GM21737 (cell line): ENCODE results near the gene SEMA6A.

Experiments
- ATAC-seq: cut with Tn5 transposase; IDR thresholded peaks from one replicate; pipeline ENCODE4 v1.9.1; 2021; ENCODE audit warnings: mild to moderate bottlenecking, moderate library complexity; ENCODE audit not compliant: unreplicated experiment

The SEMA6A gene

DNA sequence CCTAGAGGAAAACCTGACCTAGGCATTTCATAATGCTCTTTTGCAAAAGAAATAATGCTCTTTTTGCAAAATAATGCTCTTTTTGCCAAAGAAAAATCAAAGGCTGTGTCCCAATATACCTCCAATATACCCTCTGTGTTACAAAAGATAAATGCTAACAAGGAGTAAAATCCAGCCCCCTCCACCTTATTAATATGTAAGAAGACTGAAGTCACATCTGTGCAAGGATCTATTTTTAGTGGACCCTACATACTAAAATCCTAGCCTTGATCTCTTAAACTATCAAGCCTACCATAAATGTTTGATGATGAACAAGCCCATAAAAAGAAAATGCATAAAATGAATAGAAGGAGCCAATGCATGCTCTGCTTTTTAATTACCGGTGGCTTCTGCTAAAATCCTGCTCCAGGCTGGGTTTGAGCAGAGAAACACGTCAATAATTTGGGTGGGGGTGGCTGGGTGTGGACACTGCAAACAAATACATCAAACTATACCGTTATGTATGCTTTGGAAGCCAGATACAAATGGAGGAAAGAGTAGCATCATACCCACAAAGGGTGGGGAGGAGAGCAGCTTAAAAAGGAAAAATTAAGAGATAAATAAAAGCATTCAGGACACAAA, 131.6 kb downstream of the SEMA6A start:
- ATAC-seq: no peak

DNA sequence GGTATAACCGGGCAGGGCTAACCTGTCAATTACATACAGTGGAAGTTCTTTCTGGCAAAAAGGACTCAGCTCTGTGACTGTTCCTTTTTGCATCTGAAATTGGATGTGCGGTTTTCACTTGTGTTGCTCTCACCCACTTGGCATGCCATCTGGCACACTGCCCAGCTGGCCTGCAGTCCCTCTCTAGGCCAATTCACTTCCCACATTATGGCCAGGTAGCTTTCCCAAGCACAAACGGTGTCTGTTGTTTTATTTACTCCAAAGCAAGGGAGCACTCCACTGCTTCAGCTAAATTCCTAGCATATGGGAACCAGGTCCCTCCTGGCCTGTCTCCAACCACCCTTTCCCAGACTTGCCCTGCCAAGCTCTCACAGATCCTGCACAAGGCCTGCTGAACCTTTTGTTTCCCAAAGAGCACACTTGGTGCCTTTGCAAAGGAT, 132.5 kb downstream of the SEMA6A start:
- ATAC-seq: no peak

DNA sequence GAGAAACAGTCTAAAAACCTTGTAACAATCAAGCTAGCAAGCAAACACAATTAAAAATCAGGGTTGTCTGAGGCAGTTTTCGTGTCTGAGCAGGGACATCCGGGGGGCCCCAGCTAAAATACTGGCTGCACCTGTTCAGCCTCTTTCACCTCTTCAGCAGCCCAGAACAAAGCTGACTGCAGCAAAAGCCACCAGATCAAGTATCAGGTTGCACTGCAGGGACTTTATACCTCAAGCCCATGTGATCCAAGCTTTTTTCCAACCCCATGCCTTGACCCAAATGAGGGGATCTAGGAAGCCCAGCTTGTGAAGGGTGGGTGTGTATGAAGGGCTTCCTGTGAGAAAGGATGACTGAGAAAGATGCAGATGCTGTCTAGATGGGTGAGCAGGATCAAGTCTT, 133.4 kb downstream of the SEMA6A start:
- no peak for ATAC-seq

DNA sequence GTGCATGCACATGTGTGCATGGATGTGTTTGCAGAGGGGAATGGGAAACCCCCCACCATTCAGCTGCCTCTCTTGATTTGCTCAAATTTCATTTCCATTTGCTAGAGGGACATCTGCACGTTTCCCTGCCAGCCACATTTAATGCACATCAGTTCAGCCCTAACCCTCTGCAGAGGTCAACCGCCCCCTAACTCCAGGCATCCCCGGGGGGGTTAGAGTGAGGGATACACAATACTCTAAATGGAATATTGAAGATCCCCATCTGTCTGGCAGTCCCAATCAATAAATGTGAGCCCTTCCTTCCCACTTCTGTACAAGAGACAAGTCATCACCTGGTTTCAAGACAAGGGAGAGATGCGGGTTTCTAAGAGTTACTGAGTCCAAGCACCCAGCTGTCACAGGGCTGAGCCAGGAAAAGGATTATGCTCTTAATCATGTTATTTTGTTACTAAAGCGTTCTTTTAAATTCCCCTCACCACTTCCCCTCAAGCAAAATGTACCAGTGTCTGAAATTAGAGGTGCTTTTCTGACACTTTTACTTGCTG, 134.1 kb downstream of the SEMA6A start:
- no peak for ATAC-seq

DNA sequence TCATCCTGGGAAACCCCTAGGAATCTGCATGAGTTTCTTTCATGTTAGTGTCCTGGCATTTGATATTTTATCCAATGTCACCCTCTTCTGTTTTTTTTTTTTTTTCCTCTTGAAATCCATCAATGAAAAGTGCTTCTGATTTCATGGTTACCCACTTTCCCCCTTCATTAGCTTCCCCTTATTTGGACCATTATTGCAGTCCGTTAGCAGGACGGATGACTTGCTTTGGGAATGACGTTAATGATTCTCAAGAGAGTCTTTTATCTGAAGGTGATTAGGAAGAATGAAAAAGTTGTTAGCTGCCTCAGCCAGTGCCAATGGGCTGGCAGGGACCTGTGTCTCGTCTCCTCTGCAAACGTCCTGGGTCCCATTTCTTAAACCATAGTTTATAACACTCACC, 134.7 kb downstream of the SEMA6A start:
- no peak for ATAC-seq

DNA sequence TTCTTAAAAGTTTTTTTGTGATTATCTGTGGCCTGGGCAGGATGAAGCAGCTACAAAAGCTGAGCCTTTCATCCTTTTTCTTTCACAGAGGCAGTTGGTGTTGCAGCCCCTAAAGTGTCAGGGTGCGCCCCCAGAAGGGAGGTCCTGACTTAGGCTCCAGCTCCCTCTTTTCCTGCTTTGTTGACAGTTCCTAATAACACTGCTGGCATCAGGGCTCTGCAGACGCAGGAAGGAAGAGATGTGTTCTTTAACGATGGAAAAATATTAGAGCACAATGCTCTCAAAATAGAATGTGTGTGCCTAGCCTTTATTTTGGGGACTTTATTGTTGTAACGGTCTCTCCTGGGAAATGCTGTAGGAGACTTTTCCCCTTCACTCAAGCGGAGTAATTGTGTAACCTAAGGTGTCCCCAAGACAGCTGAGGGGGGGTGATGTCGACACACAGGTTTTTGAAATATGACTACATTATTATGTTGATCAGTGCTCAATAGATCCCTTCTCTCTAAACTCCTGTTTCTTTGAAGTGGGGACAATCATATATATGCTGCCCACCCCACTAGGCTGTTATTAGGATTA, 135.6 kb downstream of the SEMA6A start:
- no peak for ATAC-seq

DNA sequence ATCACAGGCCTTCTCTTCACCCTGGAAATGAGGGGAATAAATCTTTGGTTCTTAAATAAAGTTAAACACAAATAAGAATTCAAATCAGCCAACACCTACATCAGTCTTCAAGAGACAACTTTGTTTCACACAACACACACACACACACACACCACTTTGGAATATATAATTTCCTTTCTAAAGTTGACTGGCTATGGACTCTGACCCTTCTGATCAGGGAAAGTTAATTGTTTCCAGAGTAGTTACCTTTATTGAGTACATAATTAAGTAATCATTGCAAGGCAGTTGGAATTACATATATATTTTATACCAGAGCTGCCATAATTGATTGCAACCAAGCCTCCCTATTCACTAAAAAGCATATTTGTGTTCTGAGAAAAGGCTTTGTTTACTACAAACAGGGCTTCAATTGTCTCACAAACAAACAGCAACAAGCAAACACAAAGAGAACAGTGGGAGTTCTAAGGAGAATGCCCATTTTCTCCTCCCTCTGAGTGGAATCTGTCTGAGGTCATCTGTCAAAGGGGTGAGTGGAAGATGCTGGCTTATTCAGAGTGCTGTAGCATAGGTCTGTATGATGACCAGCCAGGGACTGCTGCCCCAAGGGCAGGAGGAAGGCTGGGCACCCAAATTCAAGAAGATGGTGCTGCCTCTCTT, 136.6 kb downstream of the SEMA6A start:
- no peak for ATAC-seq

DNA sequence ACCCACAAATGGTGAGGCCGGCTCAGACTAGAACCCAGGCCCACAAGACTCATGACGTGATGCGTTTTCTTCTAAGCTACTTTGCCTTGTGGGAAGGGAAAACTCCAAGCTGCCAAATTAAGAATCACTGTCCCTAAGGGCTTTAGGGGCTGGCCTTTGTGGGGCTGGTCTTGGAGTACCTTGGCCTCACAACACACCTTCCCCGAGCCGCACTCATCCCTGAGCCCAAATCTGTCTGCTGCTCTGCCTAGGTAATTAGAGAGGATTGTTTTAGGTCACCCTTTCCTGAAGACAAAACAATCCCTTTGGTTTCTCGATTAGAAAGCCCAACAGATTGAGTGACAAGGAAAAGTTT, 137.3 kb downstream of the SEMA6A start:
- no peak for ATAC-seq

DNA sequence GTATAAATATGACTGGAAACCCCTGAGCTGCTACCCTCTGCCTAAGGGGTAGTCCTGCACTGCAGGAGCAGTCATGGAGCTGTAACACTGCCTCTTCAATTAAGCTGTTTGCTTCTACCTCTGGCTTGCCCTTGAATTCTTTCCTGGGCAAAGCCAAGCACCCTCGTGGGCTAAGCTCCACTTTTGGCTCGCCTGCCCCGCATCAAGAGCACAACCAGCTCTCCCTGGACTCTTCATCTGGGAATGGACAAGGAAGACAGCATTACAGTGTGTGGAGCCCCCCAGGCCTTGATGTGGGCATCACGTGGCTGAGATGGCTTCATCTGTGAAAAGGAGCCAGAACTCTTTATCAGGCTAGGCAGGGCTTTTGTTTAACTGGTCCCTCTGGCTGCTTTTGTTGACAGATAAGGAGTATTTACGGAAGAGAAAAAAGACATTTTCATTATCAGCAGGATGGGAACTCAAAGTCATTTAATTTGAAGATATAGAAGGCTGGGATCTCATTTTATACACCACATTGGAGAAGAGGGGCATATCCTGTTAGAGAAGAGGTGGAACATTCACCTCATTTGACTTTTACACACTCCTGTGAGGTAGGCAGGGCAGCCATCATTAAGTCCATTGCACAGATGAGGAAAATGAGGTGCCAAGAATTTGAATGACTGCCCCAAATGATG, 137.8 kb downstream of the SEMA6A start:
- ATAC-seq: no peak

DNA sequence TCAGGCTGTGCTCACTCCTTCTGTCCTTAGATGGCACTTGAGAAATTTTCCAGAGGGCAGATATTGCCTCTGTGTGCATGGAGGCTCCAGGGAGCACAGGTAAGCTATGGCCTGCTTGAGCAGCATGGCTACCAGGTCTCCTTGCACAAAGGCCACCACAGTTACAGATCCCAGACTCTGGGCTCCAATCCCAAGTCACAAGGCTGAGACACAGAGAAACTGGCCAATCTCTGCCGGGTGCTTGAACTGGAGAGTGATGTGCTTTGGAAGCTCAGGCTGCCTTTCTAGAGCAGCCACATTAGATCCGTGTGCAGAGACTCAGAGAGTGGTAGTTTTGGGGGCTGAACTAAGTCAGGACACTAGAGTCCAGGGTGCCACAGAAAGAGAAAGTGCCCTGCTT, 145.7 kb downstream of the SEMA6A start:
- ATAC-seq: no peak

DNA sequence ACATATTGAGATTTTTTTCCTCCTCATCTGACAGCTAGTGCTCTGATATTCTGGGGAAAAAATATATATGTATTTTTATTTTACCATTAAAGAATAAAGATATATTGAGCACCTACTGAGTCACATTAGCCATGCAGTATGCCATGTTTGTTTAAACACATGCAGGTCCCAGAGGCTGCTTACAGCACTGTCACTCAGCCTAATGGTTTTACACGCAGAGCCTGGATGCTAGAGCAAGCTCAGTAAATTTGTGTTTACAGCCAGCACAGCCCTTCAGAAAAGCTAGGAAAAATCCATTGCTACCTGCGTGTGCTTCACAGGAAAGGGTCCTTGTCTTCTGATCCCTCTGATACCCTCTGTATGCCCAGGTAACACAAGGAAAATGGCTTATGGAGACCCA, 146.2 kb downstream of the SEMA6A start:
- ATAC-seq: no peak

DNA sequence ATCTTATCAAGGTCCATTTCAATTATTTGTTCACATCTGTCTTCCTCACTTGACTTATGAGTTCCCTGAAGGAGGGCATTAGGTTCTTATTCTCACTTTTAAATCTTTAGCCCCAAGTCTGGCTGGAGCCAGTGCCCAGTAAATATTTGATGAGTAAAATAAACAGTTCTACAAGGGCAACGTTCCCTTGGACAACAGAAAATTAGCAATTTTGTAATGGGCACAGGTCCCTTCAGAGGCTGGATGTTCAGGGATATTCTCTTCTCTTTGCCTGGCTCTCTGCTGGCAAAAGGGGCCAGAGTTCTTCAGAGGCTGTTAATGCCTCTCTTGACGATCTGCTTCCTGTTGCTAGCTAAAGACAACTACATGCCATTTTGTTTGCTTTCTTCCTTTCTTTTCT, 149.7 kb downstream of the SEMA6A start:
- no peak for ATAC-seq

DNA sequence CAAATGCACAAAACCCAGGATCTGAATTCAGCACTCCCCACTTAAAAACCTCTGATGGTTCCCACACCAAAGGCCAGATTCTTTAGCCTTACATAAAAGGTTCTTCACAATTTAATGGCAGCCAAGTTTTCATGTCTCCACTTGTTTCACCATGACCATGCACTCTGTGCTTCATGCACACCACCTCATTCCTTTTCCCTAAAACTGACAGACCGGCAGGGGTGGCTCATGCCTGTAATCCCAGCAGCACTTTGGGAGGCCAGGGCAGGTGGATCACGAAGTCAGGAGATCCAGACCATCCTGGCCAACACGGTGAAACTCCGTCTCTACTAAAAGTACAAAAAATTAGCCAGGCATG, 150.4 kb downstream of the SEMA6A start:
- ATAC-seq: no peak

DNA sequence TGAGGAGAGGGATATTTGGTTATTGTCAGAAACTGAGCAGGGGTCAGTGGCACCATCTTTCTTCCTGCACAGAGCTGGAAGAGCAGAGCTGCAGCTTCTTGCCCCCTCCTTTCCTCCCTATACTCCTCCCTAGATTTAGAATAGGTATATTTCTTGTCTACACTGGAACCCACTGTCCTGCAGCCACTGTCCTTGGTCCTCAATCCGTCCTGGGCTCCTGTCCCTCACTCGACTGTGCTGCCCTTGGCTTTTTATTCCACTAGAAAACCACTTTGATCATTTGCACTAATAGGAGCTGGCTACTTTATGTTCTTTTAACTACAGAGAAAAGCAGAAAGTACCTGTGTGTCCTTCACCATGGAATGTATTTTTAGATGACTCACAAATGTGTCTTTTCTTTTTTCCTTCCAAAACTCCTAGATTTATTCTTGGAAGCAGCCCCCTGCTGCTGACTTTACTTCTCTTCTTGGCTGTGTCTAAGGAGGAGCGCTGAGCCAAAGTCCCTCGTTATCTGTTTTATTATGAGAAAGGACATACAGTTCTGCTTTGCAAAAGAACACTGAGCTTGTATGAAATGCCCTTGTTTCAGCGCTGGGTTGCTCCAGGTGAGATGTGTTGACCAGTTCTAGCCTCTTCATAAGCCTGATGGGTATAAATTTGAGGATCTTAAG, 150.9 kb downstream of the SEMA6A start:
- no peak for ATAC-seq

DNA sequence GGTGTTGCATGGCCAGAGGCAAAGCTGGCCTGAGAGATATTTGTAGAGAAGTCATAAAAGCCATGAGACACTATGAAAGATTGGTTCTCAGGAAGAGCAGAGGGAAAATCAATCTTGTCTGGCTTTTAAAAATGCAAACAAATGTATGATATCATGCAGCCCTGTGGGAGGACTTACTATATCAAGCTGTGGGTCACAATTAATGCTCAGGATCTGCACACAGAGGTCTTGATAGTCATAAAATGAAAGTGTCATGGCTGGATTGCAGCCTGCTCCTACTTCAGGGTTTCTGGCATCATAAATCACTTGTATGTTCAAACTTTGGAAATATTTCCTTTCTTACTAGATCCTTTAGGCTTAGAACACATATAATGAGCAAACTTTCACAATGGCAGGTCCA, 151.5 kb downstream of the SEMA6A start:
- ATAC-seq: no peak

DNA sequence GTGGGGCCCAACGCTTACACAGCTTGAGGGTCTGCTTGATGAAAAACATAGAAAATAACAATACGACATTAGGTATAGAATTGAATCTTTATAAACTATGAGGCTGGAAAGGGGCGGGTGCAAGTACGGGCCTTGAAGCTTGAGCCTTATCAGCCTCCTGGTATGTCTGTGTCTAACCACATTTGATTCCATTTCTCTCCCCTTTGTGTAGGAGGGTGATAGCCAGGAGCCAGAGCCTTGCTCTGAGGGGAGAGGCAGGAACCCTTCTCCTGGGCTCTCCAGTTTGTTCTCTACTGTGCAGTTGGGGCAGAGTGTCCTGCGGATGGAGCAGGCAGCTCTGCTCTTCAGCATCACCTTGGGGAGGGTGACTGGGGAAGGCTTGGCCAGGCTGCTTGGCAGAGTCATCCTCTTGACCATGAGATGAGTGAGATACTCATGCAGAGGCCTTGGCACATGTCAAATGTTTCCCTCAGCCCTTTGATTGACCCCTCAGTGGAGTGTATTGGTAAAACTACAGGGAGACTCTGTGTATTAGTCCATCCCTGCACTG, 153.5 kb downstream of the SEMA6A start:
- ATAC-seq: no peak

DNA sequence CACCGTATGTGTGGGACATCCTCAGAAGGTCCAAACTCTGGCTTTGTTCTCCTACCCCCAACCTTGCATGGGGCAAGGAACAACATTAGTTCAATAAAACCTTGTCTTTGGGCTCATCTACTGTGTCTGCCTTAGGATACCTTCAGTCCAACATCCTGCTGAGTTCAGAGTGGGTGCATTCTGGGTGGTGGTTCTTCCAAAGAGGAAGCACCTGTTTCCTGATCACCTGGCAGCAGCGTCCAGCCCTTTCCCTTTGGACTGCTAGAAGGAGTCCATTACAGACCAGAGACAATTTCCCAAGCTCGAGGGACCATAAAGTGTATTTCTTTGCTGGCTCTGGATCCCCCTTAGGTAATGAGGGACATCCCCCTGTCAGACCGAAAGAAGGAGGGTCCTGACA, 154.1 kb downstream of the SEMA6A start:
- ATAC-seq: no peak

DNA sequence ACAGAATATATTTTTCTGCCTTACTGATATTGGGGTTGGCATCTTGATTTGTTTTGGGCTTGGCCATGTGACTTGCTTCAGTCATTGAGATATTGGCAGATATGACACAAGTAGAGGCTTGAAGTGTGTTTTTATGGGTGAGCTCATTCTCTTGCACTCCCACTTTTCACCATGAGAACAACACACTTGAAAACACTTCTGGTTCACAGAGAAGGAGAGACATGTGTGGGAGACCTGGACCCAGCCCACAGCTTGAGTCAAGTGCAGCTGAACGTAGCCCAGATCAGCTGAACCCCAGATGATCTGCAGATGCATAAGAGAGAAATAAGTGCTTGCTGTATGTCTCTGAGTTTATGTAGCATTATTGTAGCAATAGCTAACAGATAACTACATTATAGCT, 155.4 kb downstream of the SEMA6A start:
- no peak for ATAC-seq

DNA sequence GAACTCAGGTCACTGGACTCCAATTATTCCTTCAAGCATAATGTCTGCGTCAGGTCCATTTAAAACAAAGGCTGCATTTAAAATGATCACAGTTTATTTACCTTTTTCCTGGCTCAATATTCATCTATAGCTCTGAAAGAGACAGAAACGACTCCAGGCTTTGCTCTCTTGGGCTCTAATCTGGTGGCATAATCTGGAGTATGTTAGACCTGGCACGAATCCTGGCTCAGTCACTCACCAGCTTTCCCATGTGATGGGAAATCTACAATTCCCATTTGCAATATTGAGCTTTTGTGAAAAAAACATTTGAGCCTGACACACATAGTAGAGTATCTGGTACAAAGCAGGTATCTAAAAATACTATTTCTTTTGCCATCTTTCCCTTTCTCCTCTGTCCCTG, 155.8 kb downstream of the SEMA6A start:
- no peak for ATAC-seq

DNA sequence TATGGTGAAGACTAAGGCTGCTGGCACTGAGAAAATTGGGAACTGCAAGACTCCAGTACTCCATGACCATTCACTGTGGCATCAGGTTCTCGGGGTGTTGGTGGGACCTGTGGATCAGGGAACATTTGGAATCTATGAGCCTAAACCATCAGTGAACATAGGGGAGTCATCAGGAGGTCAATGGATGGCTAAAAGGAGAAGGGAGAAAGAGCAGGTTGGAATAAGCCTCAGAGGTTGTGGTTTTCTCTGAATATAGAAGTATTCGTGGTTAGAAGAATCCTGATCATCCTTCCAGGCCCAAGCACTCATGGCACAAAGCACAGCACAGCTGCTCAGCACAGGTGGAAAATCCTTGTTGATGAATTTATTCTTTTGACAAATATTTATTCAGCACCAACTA, 156.6 kb downstream of the SEMA6A start:
- no peak for ATAC-seq

DNA sequence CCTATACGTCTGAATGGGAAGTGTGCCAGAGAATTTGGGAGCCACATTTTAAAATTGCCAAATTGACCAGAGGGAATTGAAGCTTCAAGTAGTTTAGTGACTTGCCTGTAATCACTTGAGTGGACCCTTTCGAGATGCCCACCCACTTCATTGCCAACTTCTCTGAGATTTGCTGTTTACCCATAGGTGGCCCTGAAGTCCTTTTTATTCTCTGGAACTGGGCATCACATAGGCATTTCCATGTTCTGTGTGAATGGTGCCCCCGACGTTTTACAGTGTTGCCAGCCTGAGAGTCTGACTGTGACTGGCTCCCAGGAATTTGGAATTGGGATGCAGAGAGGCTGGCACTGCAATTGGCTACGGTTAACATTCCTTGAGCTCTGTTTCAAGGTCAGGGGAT, 158.6 kb downstream of the SEMA6A start:
- no peak for ATAC-seq
